Lung (tissue), 16 donors: ENCODE measurements around the gene TSR3. TPM values are rescaled to one million over a fixed set of nuclear protein-coding genes. Genes with fewer than 3 reads are reported as not detected.
A peak's percentile ranks its signal among the peaks of the same experiment; 100 is the strongest.

Source experiments
- ATAC-seq: fragments of 200-7000 bp; cut with Tn5 transposase; one replicate; pipeline ENCODE4 v1.9.1; 2020; ENCODE audit warnings: moderate number of reproducible peaks; ENCODE audit not compliant: insufficient read depth, low FRiP score
- DNase-seq, 3 donors: peaks; one replicate each; pipeline ENCODE4 v3.0.0-alpha.2; 2013 to 2017
- H3K27ac ChIP-seq, 2 donors: one replicate each; pipeline ENCODE4 v1.5.1; 2013; ENCODE audit warnings: mild to moderate bottlenecking in 2 of 2, moderate library complexity in 2 of 2, control low read depth in 1 of 2, inconsistent platforms in 1 of 2, low read depth in 1 of 2, low read length in 1 of 2
- H3K27me3 ChIP-seq, 3 donors: one replicate each; pipeline ENCODE4 v1.5.1; 2013; ENCODE audit warnings: low read length in 2 of 3; ENCODE audit not compliant: control insufficient read depth in 3 of 3, insufficient read depth in 3 of 3
- H3K36me3 ChIP-seq, 4 donors: one replicate each; pipeline ENCODE4 v1.5.1; 2013; ENCODE audit warnings: low read length in 4 of 4, mild to moderate bottlenecking in 1 of 4, moderate library complexity in 1 of 4; ENCODE audit not compliant: control insufficient read depth in 4 of 4, insufficient read depth in 4 of 4
- H3K4me1 ChIP-seq, 5 donors: one replicate each; pipeline ENCODE4 v1.5.1; 2013; ENCODE audit warnings: low read length in 5 of 5, mild to moderate bottlenecking in 2 of 5, moderate library complexity in 1 of 5; ENCODE audit not compliant: control insufficient read depth in 5 of 5, insufficient read depth in 5 of 5
- H3K4me3 ChIP-seq: one replicate; pipeline ENCODE4 v1.5.1; 2013; ENCODE audit warnings: mild to moderate bottlenecking, control low read depth, moderate library complexity
- H3K9ac ChIP-seq, 2 donors: one replicate each; pipeline ENCODE4 v1.5.1; 2013; ENCODE audit warnings: low read length in 2 of 2, control low read depth in 1 of 2; ENCODE audit not compliant: insufficient read depth in 1 of 2
- H3K9me3 ChIP-seq, 4 donors: one replicate each; pipeline ENCODE4 v1.5.1; 2013; ENCODE audit warnings: low read length in 3 of 4, mild to moderate bottlenecking in 1 of 4, moderate library complexity in 1 of 4; ENCODE audit not compliant: control insufficient read depth in 4 of 4, insufficient read depth in 3 of 4
- CTCF ChIP-seq: IDR thresholded peaks from 2 replicates; pipeline ENCODE4 v1.5.1; 2012; ENCODE audit warnings: mild to moderate bottlenecking; ENCODE audit errors: control extremely low read depth, extremely low read depth
- WGBS, 2 donors: extraction: QIAGEN DNeasy Blood & Tissue Kit; methylation state at CpG; one replicate each; pipeline ENCODE4 v1.1.7; 2013; 5-methylcytosine and 5-hydroxymethylcytosine counted together
- long read RNA-seq, 5 donors: transcript quantifications; one replicate each; lab custom pipeline, GENCODE V29; 2026
- polyA plus RNA-seq, 2 donors: library from polyadenylated mRNA; stranded (reverse); fragments of 200-250 nt; gene quantifications; one replicate each; pipeline ENCODE4 v1.2.1, GENCODE V29; 2013
- total RNA-seq, 2 donors: library from RNA; depleted of rRNA in 1 of 2; stranded (reverse); fragments of >200 nt in 1 of 2; gene quantifications; one replicate each; pipeline ENCODE4 v1.2.1, GENCODE V29; 2014 to 2021
- donor health status: control.
- donor health status: control.
- donor health status: Bipolar disorder and iron deficiency.
- donor health status: healthy.
- donor health status: DM: yes; HTN: yes; CAD: no.

The TSR3 gene
- total RNA-seq: 10 to 100 TPM; 32.5 to 66.4 TPM
- polyA plus RNA-seq: 10 to 100 TPM; 54.7 to 58.5 TPM
- long read RNA-seq, donor 1, transcript TSR3-201 (6 exons, 1,243 nt): major isoform, 25 of 25 reads
- long read RNA-seq, donor 1, partial matches to known transcripts: 0 of 25 reads
- long read RNA-seq, donor 1, other reads (novel, unspliced or antisense): 0 of 25 reads
- long read RNA-seq, donor 2, transcript TSR3-201 (6 exons, 1,243 nt): major isoform, 11 of 11 reads
- long read RNA-seq, donor 2, partial matches to known transcripts: 0 of 11 reads
- long read RNA-seq, donor 2, other reads (novel, unspliced or antisense): 0 of 11 reads
- long read RNA-seq, donor 3, transcript TSR3-201 (6 exons, 1,243 nt): major isoform, 16 of 16 reads
- long read RNA-seq, donor 3, partial matches to known transcripts: 0 of 16 reads
- long read RNA-seq, donor 3, other reads (novel, unspliced or antisense): 0 of 16 reads
- long read RNA-seq, donor 4, transcript TSR3-201 (6 exons, 1,243 nt): major isoform, 10 of 10 reads
- long read RNA-seq, donor 4, partial matches to known transcripts: 0 of 10 reads
- long read RNA-seq, donor 4, other reads (novel, unspliced or antisense): 0 of 10 reads
- long read RNA-seq, donor 5, transcript TSR3-201 (6 exons, 1,243 nt): major isoform, 32 of 37 reads
- long read RNA-seq, donor 5, partial matches to known transcripts: 5 of 37 reads
- long read RNA-seq, donor 5, other reads (novel, unspliced or antisense): 0 of 37 reads

GRCh38 chr16:1351582-1352362 is at the start of gene TSR3, which contains the start of gene GNPTG:
Gene TSR3 (minus strand): TSS chr16:1351878. CDS start chr16:1351804, 74 bp downstream.
Gene GNPTG (plus strand): TSS chr16:1351931. CDS start chr16:1351966, 35 bp downstream.
- H3K9ac ChIP-seq: peak within 1 kb of the TSS; percentile 39 to 65
- DNase-seq (peak; percentile 81 to 95 (median 85)), ATAC-seq (peak; percentile 82)
- peak within 1 kb of the TSS; percentile 95 for H3K4me3 ChIP-seq
- no peaks in the 10 kb centered on the region for H3K9me3 ChIP-seq
- no peak for TF ChIP-seq CTCF
- 0 to 1% methylated on average over 71 to 98 of the region's 98 CpGs for WGBS, 2 donors
- peak within 1 kb of the TSS; percentile 59 to 87 for H3K27ac ChIP-seq
- peaks cover 0 to 23% (median 10%) of the 10 kb centered on the region in 4 donors for H3K36me3 ChIP-seq
- peaks cover 4 to 17% (median 6%) of the 10 kb centered on the region in 5 donors for H3K4me1 ChIP-seq
- no peaks in the 10 kb centered on the region for H3K27me3 ChIP-seq

DNA sequence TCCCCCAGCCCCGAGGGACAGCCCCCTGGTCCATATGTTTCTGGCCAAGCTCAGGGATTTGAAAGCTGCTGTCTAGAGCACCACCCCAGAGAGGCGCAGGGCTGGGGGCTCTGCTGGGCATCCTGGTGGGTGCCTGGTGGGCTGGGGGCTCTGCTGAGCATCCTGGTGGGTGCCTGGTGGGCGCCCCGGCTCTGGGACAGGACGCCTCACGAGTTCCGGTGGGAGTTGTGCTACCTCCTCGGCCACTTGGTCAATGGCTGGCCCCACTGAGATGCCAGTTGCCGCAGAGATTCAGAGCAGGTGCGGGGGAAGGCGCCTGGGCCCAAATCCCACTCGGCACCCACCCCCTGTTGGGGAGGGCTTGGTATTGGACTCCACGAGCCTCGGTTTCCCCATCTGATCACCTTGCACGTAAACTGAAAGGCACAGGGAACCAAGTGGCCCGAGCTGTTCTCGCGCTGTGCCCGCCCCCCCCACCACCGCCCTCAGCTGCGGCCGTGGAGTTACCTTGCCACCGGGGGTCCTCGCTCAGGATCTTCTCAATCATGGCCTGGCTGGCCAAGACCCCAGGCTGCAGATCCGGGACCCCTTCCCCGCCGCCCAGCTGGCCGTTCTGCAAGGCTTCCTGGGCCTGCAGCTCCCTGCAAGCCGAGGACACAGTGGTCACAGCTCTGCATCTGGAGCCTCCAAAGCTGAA is 49.5 kb upstream of the TSR3 start:
- Histone ChIP-seq H3K27me3 (no peaks in the 10 kb centered on the region), H3K27ac (no peak overlapping the region), H3K36me3 (peaks cover 0 to 51% (median 26%) of the 10 kb centered on the region in 4 donors), H3K9ac (no peak overlapping the region), H3K4me3 (no peak overlapping the region), H3K4me1 (no peaks in the 10 kb centered on the region), H3K9me3 (no peaks in the 10 kb centered on the region)
- no peak for TF ChIP-seq CTCF
- DNase-seq (no peak), ATAC-seq (no peak)
- WGBS, 2 donors: 94% methylated on average over 29 of the region's 29 CpGs

GRCh38 chr16:1398826-1399581 is 47.3 kb upstream of the TSR3 start:
- Histone ChIP-seq H3K4me3 (no peak overlapping the region), H3K9ac (no peak overlapping the region), H3K9me3 (no peaks in the 10 kb centered on the region), H3K36me3 (peaks cover 0 to 47% (median 20%) of the 10 kb centered on the region in 4 donors), H3K4me1 (no peaks in the 10 kb centered on the region), H3K27me3 (no peaks in the 10 kb centered on the region), H3K27ac (no peak overlapping the region)
- WGBS, 2 donors: 97 to 99% methylated on average over 36 to 38 of the region's 38 CpGs
- no peak for TF ChIP-seq CTCF
- no peak for ATAC-seq
- DNase-seq: no peak
